IMR-90 (cell line): ENCODE measurements around the gene STUB1.

Experiments used
- CEBPB ChIP-seq: IDR thresholded peaks from 2 replicates; pipeline ENCODE4 v1.6.1; 2012; ENCODE audit warnings: low read depth, low read length, improper control_type of control experiment
- POLR2A ChIP-seq: IDR thresholded peaks from 2 replicates; pipeline ENCODE4 v1.6.1; 2012; ENCODE audit warnings: mild to moderate bottlenecking, low read depth, low read length
- RAD21 ChIP-seq: IDR thresholded peaks from 2 replicates; pipeline ENCODE4 v1.6.1; 2012; ENCODE audit warnings: low read length, improper control_type of control experiment
- TF ChIP-seq, protein P1 (sequence below): conservative IDR thresholded peaks from 2 replicates; pipeline ENCODE4 v1.5.1; 2012; ENCODE audit warnings: mild to moderate bottlenecking, low read depth, low read length, improper control_type of control experiment

DNA sequence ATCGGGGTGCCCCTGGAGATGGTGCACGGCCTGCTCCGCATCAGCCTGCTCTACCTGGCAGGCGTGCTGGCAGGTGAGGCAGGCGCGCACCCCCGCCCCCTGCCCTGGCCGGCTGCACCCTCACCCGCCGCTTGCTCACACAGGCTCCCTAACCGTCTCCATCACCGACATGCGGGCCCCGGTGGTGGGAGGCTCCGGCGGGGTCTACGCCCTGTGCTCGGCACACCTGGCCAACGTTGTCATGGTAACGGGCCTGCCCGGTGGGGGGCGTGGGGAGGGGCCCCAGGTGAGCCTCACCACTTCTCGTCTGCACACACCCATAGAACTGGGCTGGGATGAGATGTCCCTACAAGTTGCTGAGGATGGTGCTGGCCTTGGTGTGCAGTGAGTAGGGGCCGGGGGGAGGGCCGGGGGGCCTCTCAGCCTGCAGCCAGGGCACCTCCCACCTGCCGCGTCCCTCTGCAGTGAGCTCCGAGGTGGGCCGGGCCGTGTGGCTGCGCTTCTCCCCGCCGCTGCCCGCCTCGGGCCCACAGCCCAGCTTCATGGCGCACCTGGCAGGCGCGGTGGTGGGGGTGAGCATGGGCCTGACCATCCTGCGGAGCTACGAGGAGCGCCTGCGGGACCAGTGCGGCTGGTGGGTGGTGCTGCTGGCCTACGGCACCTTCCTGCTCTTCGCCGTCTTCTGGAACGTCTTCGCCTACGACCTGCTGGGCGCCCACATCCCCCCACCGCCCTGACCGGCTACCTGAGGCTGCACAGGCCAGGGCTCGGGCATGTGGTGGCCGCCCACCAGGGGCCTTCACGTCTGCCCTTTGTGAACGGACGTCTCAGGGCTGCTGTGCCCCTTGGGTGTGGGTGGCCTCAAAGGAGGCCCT, 2.7 kb upstream of the STUB1 start:
- TF ChIP-seq POLR2A, result no peak
- TF ChIP-seq, protein P1, sequence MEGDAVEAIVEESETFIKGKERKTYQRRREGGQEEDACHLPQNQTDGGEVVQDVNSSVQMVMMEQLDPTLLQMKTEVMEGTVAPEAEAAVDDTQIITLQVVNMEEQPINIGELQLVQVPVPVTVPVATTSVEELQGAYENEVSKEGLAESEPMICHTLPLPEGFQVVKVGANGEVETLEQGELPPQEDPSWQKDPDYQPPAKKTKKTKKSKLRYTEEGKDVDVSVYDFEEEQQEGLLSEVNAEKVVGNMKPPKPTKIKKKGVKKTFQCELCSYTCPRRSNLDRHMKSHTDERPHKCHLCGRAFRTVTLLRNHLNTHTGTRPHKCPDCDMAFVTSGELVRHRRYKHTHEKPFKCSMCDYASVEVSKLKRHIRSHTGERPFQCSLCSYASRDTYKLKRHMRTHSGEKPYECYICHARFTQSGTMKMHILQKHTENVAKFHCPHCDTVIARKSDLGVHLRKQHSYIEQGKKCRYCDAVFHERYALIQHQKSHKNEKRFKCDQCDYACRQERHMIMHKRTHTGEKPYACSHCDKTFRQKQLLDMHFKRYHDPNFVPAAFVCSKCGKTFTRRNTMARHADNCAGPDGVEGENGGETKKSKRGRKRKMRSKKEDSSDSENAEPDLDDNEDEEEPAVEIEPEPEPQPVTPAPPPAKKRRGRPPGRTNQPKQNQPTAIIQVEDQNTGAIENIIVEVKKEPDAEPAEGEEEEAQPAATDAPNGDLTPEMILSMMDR, result no peak
- TF ChIP-seq CEBPB, result no peak
- TF ChIP-seq RAD21, result no peak
